Measurements from ENCODE around the gene C12orf76. TPM values are rescaled to one million over a fixed set of nuclear protein-coding genes. Genes with fewer than 3 reads are reported as not detected.
"Not testable (repeated sequence)": the region's sequence is repeated elsewhere in the genome, so short reads cannot be mapped to it uniquely, and the experiment has no call there.

C12orf76 gene
- total RNA-seq, 1 experiment from 2014 or later, result 18.3 TPM

GRCh38 chr12:110023059-110023980, 25.0 kb downstream of the C12orf76 start:
- DNase-seq (ENCODE audit: low spot score), result no peak

- no peak for DNase-seq (ENCODE audit: low spot score)
Observed at GRCh38 chr12:110020956-110021355, 27.4 kb downstream of the C12orf76 start.

GRCh38 chr12:110015132-110015531, 33.2 kb downstream of the C12orf76 start:
- DNase-seq (ENCODE audit: low spot score), result no peak

- no peak for DNase-seq (ENCODE audit: low spot score)
Observed at GRCh38 chr12:110012659-110013058, 35.7 kb downstream of the C12orf76 start.

- DNase-seq (ENCODE audit: low spot score), result no peak
Observed at GRCh38 chr12:110012137-110012536, 36.2 kb downstream of the C12orf76 start.

- no peak for DNase-seq (ENCODE audit: low spot score)
Observed at GRCh38 chr12:110010853-110011723, 37.2 kb downstream of the C12orf76 start.

- DNase-seq (ENCODE audit: low spot score), result not testable (repeated sequence)
Observed at GRCh38 chr12:110008681-110009398, 39.5 kb downstream of the C12orf76 start.

- DNase-seq (ENCODE audit: low spot score), result no peak
Observed at GRCh38 chr12:110007881-110008280, 40.4 kb downstream of the C12orf76 start.

- no peak for DNase-seq (ENCODE audit: low spot score)
Observed at GRCh38 chr12:110006115-110006514, 42.2 kb downstream of the C12orf76 start.

GRCh38 chr12:110005319-110005973, 42.9 kb downstream of the C12orf76 start:
- no peak for DNase-seq (ENCODE audit: low spot score)

- no peak for DNase-seq (ENCODE audit: low spot score)
Observed at GRCh38 chr12:110004598-110004997, 43.7 kb downstream of the C12orf76 start.

GRCh38 chr12:110002676-110003515, 45.4 kb downstream of the C12orf76 start:
- no peak for DNase-seq (ENCODE audit: low spot score)

GRCh38 chr12:110001596-110001995, 46.7 kb downstream of the C12orf76 start:
- DNase-seq (ENCODE audit: low spot score), result peak; percentile 83

- DNase-seq (ENCODE audit: low spot score), result no peak
Observed at GRCh38 chr12:109999983-110000505, 48.3 kb downstream of the C12orf76 start.

- no peak for DNase-seq (ENCODE audit: low spot score)
Observed at GRCh38 chr12:109999649-109999971, 48.7 kb downstream of the C12orf76 start.

GRCh38 chr12:109998904-109999648, 49.2 kb downstream of the C12orf76 start, which contains the start of gene ANKRD13A:
TSS of gene ANKRD13A (plus strand) at chr12:109999430. CDS start at chr12:109999689, 259 bp downstream.
- DNase-seq (ENCODE audit: low spot score), result peak; percentile 88

GRCh38 chr12:109998241-109998903, 50.0 kb downstream of the C12orf76 start:
- no peak for DNase-seq (ENCODE audit: low spot score)

GRCh38 chr12:109997393-109997792, 50.9 kb downstream of the C12orf76 start:
- DNase-seq (ENCODE audit: low spot score), result no peak

- DNase-seq (ENCODE audit: low spot score), result no peak
Observed at GRCh38 chr12:109996483-109996853, 51.9 kb downstream of the C12orf76 start.
